A673 (cell line): ENCODE data around the gene EIF2AK3. TPM values are rescaled to one million over a fixed set of nuclear protein-coding genes. Genes with fewer than 3 reads are reported as not detected.
A peak's percentile ranks its signal among the peaks of the same experiment; 100 is the strongest.

Source experiments
- Bru-seq: library from RNA; stranded (reverse); fragments of 400-500 nt; gene quantifications from one replicate; lab custom pipeline; 2021; lab: Mats Ljungman, UMichigan
- BruChase-seq, 2 experiments: library from RNA; stranded (reverse); fragments of 400-500 nt; gene quantifications; one replicate each; lab custom pipeline; 2021; lab: Mats Ljungman, UMichigan
- BruUV-seq: library from RNA; stranded (reverse); fragments of 400-500 nt; replicated peaks from 2 replicates; lab custom pipeline; 2021; lab: Mats Ljungman, UMichigan
- CTCF ChIA-PET: fragments of 300-600 bp; sonication (Branson Sonifier 250); formaldehyde crosslinking; loops from one replicate; lab custom pipeline; 2022; ENCODE audit warnings: antibody characterized with exemption; lab: Charles Lee
- POLR2A ChIA-PET: fragments of 300-600 bp; sonication (Branson Sonifier 250); formaldehyde crosslinking; loops from one replicate; lab custom pipeline; 2022; ENCODE audit warnings: antibody characterized with exemption; ENCODE audit not compliant: low non-redundant PET; lab: Charles Lee
- DNase-seq: peaks from one replicate; pipeline ENCODE4 v3.0.0-alpha.2; 2015; ENCODE audit warnings: low spot score
- H3K27ac ChIP-seq: fragments of 200-600 bp; sonication (generic); 2 replicates; pipeline ENCODE4 v1.5.1; 2016; ENCODE audit warnings: mixed run types, low read depth, mild to moderate bottlenecking, mixed read lengths, antibody characterized with exemption, low read length; ENCODE audit not compliant: poor library complexity, severe bottlenecking
- H3K27me3 ChIP-seq: fragments of 200-600 bp; sonication (generic); replicated peaks from 2 replicates; pipeline ENCODE4 v1.6.1; 2017; ENCODE audit warnings: mixed run types, low read depth, mild to moderate bottlenecking, mixed read lengths, antibody characterized with exemption, low read length; ENCODE audit not compliant: insufficient read depth, poor library complexity
- H3K36me3 ChIP-seq: fragments of 200-600 bp; sonication (generic); 2 replicates; pipeline ENCODE4 v1.6.1; 2016; ENCODE audit warnings: mixed run types, mild to moderate bottlenecking, mixed read lengths, antibody characterized with exemption, low read length; ENCODE audit not compliant: insufficient read depth, poor library complexity, severe bottlenecking
- H3K4me1 ChIP-seq: fragments of 200-600 bp; sonication (generic); 2 replicates; pipeline ENCODE4 v1.6.1; 2017; ENCODE audit warnings: mixed run types, mild to moderate bottlenecking, mixed read lengths, antibody characterized with exemption, low read length; ENCODE audit not compliant: insufficient read depth, poor library complexity, severe bottlenecking
- H3K4me3 ChIP-seq: fragments of 200-600 bp; sonication (generic); 2 replicates; pipeline ENCODE4 v1.5.1; 2016; ENCODE audit warnings: low read depth, mixed run types, mild to moderate bottlenecking, mixed read lengths, low read length; ENCODE audit not compliant: poor library complexity, severe bottlenecking
- H3K9me3 ChIP-seq: fragments of 200-600 bp; sonication (generic); 2 replicates; pipeline ENCODE4 v1.6.1; 2016; ENCODE audit warnings: mixed run types, low read depth, mild to moderate bottlenecking, mixed read lengths, antibody characterized with exemption, low read length; ENCODE audit not compliant: poor library complexity, severe bottlenecking
- EZH2 ChIP-seq: fragments of 200-600 bp; sonication (generic); IDR thresholded peaks from 2 replicates; pipeline ENCODE4 v1.6.1; 2017; ENCODE audit warnings: borderline replicate concordance, low read depth, mild to moderate bottlenecking, mixed read lengths, antibody characterized with exemption, low read length; ENCODE audit not compliant: poor library complexity, severe bottlenecking
- intact Hi-C: fragments of 100-400 bp; cut with micrococcal nuclease; formaldehyde crosslinking; loops from one replicate; pipeline ENCODE4 v1.10.0; 2022; ENCODE audit not compliant: unreplicated experiment
- long read RNA-seq: library from polyadenylated mRNA; stranded (forward); transcript quantifications from one replicate; pipeline ENCODE4 v2.0.0, GENCODE V29; 2022
- total RNA-seq: library from RNA; stranded (reverse); gene quantifications from 2 replicates; pipeline ENCODE4 v1.2.3, GENCODE V29; 2021
- TF ChIP-seq, protein P1 (sequence below): fragments of 300-800, 200-600 bp; sonication (generic); conservative IDR thresholded peaks from 2 replicates; pipeline ENCODE4 v1.5.1; 2017; ENCODE audit warnings: low read depth, mild to moderate bottlenecking, antibody characterized with exemption, low read length, moderate library complexity, mixed read lengths

EIF2AK3 gene
- total RNA-seq (5.1 and 6.7 TPM in 2 replicates), Bru-seq, nascent RNA (percentile 62 among the genes with signal in this experiment), BruChase-seq, experiment 1, labeled RNA remaining after a 2-hour chase (percentile 56 among the genes with signal in this experiment), BruChase-seq, experiment 2, labeled RNA remaining after a 6-hour chase (percentile 48 among the genes with signal in this experiment)
- long read RNA-seq, full-length matches to known transcripts = 7 of 10 reads
- long read RNA-seq, partial matches to known transcripts = 1 of 10 reads
- long read RNA-seq, other reads (novel, unspliced or antisense) = 2 of 10 reads

DNA sequence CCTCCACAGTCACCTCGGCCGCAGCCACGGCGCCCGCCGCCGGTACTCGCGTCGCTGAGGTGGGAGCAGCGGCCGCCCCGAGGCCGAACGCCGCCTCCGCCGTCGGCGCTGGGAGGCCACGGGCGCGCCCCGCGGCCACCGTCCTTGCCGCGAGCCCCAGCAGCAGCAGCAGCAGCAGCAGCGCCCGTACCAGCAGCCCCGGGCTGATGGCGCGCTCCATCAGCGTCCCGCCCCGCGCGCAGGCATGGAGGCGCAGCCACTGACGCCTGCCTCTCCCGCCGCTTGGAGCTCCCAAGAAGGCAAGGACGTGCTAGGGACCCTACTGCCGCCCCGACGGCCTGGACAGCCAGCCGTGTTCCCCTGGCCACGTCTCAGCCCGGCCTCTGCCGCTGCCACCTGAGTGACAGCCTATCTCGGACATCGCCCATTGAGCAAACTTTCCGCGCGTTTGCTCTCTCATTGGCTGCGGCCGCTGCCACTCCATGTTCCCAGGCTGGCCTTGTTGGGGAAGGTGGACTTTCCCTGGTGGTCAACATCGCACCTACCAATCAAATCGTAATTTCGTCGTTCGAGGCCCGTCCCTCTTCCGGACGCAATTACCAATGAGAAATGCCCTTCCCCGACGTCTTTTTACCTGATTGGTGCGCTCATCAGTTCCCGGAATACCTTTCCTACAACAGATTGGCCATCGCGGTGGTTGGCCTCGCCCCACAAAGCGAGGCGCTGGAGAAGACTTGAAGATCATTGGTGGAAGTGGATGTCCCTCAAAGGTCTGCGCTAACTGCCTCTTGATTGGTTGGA, at the start of gene EIF2AK3:
EIF2AK3 (minus strand) TSS at position 410 of the 801 bp plus-strand sequence; CDS start at position 220, 190 bp downstream.
- H3K4me1 ChIP-seq = no peaks in the 10 kb centered on the region
- no TSS peak for BruUV-seq
- POLR2A ChIA-PET = no interaction called here
- TF ChIP-seq, protein P1, sequence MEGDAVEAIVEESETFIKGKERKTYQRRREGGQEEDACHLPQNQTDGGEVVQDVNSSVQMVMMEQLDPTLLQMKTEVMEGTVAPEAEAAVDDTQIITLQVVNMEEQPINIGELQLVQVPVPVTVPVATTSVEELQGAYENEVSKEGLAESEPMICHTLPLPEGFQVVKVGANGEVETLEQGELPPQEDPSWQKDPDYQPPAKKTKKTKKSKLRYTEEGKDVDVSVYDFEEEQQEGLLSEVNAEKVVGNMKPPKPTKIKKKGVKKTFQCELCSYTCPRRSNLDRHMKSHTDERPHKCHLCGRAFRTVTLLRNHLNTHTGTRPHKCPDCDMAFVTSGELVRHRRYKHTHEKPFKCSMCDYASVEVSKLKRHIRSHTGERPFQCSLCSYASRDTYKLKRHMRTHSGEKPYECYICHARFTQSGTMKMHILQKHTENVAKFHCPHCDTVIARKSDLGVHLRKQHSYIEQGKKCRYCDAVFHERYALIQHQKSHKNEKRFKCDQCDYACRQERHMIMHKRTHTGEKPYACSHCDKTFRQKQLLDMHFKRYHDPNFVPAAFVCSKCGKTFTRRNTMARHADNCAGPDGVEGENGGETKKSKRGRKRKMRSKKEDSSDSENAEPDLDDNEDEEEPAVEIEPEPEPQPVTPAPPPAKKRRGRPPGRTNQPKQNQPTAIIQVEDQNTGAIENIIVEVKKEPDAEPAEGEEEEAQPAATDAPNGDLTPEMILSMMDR = no peak
- no peak for TF ChIP-seq EZH2
- intact Hi-C loops = loop anchor here (2.0 kb wide), 1 partner anchor 30 kb away; no protein-coding TSS in a partner anchor
- H3K9me3 ChIP-seq = no peaks in the 10 kb centered on the region
- no peaks in the 10 kb centered on the region for H3K27me3 ChIP-seq
- DNase-seq = peak; percentile 100
- peak within 1 kb of the TSS; percentile 71 for H3K27ac ChIP-seq
- H3K36me3 ChIP-seq = no peaks in the 10 kb centered on the region
- H3K4me3 ChIP-seq = peak within 1 kb of the TSS; percentile 82
- CTCF ChIA-PET = no interaction called here

DNA sequence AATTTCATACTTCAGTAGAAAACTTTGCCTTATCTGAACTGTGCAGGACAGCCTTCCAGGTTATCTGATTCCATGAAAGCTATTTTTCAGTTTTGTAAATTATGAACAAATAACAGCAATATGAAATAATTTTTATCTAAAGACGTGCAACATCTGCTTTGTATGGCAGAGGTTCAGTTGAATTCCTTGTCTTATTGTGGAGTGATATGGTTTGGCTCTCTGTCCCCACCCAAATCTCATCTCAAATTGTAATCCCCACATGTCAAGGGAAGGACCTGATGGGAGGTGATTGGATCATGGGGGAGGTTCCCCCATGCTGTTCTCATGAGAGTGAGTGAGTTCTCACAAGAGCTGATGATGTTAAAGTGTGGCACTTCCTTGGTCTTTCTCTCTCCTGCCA, 46.1 kb upstream of the EIF2AK3 start:
- TF ChIP-seq, protein P1 = no peak
- no peak overlapping the region for H3K4me3 ChIP-seq
- BruUV-seq = no TSS peak
- DNase-seq = no peak
- intact Hi-C loops = loop anchor here (5.0 kb wide), 1 partner anchor 481 kb away; no protein-coding TSS in a partner anchor
- no peaks in the 10 kb centered on the region for H3K27me3 ChIP-seq
- POLR2A ChIA-PET = no interaction called here
- H3K36me3 ChIP-seq = no peaks in the 10 kb centered on the region
- no peaks in the 10 kb centered on the region for H3K4me1 ChIP-seq
- CTCF ChIA-PET = no interaction called here
- H3K9me3 ChIP-seq = no peaks in the 10 kb centered on the region
- no peak overlapping the region for H3K27ac ChIP-seq

DNA sequence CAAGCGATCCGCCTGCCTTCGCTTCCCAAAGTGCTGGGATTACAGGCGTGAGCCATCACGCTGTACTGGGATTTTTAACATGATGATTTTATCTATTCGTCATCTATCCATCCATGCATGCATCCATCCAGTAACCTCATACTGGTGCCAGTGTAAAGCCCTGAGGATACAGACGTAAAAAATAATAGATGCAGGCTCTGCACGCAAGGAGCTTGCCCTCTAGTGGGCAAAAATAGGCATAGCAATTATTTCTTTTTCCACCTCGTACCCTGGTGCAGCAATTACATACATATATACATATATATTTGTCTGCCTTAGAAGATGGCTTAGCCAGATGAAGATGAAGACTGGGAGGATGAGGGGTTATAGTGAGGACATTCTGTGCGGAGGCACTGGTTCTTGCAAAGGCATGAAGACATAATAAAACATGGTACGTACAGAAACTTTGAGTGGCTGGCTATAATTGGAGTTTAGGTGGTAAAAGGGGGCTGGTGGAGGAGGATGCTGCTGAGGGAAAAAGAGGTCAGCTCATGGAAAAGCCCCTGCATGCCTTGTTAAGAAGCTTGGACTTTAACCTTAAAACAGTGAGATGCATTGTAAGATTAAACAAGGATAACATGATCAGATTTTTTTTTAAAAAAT, 44.6 kb upstream of the EIF2AK3 start:
- Histone ChIP-seq H3K4me1 (no peaks in the 10 kb centered on the region), H3K27ac (no peak overlapping the region), H3K9me3 (no peaks in the 10 kb centered on the region), H3K4me3 (no peak overlapping the region), H3K27me3 (peaks cover 5% of the 10 kb centered on the region), H3K36me3 (no peaks in the 10 kb centered on the region)
- TF ChIP-seq, protein P1 = peak; percentile 91
- TF ChIP-seq EZH2 = no peak
- no TSS peak for BruUV-seq
- intact Hi-C loops = loop anchor here (2.0 to 5.0 kb wide), 2 partner anchors 81 to 480 kb away; no protein-coding TSS in a partner anchor
- POLR2A ChIA-PET = no interaction called here
- peak; percentile 79 for DNase-seq
- CTCF ChIA-PET = interaction anchor here (0.6 to 1.2 kb wide), 5 partner anchors 22 to 302 kb away, joined by 3 to 12 read pairs (median 5); no protein-coding TSS in a partner anchor
